HG03565 (cell line): ENCODE data around the gene KRTAP3-1.
"Not testable (repeated sequence)": the region's sequence is repeated elsewhere in the genome, so short reads cannot be mapped to it uniquely, and the experiment has no call there.

ENCODE experiments used
- ATAC-seq: cut with Tn5 transposase; IDR thresholded peaks from one replicate; pipeline ENCODE4 v1.9.1; 2021; ENCODE audit warnings: mild to moderate bottlenecking, moderate library complexity; ENCODE audit not compliant: unreplicated experiment

Gene KRTAP3-1

DNA sequence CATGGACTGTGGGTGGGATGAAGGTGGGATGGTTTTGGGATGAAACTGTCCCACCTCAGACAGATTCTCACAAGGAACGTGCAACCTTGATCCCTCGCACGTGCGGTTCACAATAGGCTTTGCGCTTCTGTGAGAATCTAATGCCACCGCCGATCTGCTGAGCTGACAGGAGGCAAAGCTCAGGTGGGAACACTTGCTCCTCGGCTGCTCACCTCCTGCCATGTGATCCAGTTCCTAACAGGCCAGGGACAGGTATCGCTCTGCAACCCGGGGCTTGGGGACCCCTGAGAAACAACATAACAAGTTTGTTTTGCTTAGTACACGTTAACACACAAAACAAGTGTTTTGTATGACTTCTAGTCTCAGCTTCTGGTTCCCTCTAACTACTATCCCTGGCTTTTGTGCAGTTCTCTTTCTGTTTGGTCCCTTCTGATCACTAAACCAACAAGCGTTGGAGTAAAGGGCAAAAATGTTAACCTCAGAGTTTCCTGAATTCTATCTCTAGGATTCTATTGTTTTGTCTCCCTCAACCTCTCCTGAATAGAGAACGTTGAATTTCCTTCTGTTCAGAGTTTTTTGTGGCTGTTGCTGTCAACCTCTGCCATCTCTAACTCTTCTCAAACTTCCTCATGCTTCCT, 7.8 kb upstream of the KRTAP3-1 start:
- no peak for ATAC-seq

DNA sequence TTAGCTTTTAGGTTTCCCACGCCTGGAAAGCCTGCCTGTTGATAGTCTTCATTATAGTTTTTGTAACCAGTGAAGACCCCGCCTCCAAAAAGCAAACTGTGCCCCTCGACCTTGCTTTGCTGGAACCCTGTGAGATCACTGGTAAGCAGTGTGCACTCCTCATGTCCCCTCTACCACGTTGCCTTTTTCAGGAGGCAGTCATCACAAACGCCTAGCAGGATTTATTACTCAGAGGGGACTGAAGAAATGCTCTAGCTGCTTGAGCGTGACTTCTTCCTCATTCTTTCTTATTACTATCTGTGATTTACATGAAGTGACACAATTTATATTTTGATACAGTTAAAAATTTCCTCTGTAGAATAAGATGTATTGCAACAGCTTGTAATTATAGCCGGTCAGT, 6.5 kb upstream of the KRTAP3-1 start:
- ATAC-seq = no peak

DNA sequence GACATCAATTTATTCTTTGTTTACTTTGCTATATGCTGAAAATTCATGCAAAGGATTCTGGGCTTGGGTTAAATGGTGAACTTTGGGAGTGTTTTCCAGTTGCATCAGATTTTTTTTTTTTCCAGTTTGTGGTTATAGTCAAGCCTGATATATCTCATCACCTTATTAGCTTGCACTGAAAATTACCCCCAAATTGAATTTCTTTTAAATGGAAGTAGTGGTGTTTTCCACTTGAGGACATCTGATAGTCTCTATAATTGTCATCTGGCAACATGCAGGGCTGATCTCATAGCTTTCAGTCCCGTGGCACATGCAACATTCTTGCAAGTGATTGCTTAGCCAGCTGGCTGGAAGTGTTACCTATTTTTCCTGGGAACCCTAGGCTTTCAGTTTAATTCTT, 4.7 kb upstream of the KRTAP3-1 start:
- no peak for ATAC-seq

DNA sequence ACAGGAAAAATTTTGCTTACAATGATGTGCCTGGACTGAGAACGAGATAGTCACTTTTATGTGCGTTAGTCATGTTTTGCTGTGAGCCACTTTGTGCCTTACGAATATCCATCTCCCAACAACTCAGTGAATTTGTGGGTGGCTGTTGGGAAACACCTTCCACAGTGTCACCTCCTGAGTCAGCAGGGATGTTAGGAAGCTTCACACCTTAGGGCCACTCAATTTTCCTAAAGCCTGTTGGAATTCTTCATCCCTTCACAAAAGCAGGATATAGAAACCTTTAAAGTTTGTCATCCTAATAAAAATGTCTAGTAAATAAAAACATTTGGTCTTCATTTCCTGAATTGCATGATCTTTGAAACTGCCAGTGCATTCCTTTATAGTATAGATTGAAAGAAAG, 4.3 kb upstream of the KRTAP3-1 start:
- no peak for ATAC-seq

DNA sequence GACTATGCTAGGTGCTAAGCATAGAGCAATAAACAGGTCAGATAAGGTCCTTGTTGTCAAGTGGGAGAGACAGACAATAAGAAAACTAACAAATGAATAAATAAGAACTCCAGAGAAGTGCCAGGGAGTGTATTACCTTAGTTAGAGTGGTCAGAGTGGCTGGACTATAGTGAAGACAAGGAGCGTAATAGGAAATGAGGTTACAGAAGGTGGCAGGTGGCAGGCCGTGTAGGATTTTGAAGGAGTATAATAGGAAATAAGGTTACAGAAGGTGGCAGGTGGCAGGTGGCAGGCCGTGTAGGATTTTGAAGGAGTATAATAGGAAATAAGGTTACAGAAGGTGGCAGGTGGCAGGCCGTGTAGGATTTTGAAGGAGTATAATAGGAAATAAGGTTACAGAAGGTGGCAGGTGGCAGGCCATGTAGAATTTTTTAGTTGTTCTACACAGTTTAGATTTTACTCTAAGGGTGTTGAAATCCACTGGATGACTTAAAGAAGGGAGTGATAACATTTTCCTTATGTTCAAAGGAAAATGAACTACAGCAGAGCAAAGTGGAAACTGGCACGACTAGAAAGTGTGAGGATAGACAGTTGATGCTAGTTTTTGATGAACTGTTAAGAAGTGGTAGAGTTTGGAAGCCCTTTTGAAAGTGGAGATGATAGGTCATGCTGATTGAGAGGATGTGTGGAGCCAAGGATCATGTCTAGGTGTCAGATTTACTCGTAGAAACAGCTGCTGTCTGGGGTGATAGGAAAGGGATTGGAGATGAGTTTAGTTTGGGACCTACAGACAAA, 3.6 kb upstream of the KRTAP3-1 start:
- no peak for ATAC-seq

DNA sequence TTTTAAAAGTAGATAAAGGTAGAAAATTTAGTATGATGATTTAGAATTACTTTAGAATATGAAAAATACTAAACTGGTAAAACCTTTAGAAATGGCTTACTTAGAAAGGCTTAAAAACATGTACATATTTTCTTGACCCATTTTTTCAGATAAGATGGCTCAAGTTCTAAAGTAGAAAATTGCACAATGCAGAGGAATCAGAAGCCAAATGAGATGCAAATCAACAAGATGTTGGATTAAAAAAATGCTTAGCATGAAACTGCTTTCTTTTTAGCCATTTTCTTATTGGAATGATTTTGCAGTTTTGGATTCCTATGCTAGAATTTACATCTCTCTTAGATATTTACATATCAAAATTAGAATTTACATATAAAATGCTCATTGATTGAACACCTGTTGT, 1.5 kb upstream of the KRTAP3-1 start:
- no peak for ATAC-seq

DNA sequence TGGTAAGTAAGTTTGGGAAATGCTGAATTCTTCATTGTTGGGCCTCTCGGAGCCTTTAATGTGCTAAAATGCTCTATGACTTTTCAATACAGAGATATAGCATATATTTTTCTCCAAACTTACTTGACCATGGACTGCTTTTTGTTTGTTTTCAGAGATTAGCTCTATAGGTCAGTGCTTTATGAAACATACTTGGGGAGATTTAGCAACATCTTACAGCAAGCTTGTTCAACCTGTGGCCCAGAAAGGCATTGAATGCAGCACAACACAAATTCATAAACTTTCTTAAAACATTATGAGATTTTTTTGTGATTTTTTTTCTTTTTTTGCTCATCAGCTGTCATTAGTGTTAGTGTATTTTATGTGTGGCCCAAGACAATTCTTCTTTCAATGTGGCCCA, 1.0 kb upstream of the KRTAP3-1 start:
- no peak for ATAC-seq

DNA sequence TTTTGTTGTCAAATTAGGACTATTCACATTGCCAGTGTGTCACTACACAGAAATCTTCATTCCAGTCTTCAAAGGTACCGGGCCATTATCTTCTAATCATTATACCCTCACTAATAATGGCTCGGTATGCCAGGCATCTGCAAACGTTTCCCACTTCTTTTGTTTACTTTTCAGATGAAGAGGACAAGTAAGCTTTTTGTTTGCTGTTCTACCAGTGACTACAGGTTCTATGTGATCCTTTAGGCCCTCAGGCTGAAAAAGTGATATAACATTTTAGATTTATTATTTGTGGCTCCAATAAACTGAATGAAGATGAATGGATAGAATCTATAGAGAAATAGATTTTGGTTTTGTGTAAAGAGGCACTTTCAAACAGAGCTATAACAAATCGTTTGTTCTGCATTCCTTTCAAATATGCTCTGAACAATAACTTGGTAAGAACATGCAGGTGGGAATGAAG, 403 bp upstream of the KRTAP3-1 start:
- no peak for ATAC-seq

DNA sequence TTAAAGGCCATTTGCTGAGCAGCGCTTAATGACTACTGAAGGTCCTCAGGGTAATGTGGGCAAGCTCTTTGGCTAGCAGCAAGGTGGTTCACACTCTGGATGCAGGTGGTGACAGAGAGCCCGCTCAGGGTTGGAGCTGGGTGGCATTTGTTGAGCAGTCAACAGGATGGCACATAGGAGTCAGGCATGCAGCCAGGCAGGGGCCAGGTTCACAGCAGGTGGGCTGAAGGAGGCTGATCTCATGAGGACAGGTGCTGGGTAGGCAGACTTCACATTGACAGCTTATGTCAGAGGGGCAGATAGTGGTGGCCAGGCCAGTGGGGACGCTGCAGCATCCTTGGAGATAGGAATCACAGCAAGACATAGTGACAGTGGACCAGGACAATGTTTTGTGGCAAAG, 4.5 kb downstream of the KRTAP3-1 start:
- no peak for ATAC-seq

DNA sequence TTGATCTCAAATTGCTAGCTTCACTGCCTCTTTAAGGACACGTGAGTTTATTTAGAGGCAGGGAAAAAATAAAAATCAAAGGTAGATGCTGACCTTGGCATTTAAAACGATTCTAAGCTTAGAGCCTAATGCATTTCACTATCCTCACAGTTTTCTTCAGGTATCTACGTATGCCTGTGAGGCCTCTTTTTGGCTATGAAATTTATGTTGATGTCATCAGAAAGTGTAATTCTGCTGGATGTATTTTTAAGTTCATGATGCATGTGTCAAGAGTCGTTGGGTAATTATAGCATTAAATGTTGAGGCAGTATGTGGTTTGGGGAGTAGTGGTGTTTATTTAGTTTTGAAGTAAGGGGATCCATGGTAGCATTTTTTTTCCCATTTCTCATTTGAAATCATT, 5.0 kb downstream of the KRTAP3-1 start:
- ATAC-seq = no peak

DNA sequence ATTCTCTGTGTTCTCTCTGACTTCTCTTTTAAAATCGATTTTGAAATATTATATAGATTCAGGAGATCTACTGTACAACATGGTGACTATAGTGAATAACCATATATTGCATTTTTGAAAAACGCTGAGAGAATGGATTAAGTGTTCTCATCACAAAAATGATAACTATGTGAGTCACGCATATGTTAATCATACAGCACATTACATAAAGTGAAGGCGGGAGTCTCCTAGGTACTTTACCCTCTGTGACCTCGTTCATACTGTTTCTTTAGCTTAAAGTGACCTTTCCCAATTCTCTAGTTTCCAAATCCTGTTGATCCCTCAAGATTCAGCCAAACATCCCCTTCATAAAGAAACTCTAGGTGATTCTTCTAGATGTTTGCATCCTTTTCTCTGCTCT, 6.1 kb downstream of the KRTAP3-1 start:
- ATAC-seq = no peak

DNA sequence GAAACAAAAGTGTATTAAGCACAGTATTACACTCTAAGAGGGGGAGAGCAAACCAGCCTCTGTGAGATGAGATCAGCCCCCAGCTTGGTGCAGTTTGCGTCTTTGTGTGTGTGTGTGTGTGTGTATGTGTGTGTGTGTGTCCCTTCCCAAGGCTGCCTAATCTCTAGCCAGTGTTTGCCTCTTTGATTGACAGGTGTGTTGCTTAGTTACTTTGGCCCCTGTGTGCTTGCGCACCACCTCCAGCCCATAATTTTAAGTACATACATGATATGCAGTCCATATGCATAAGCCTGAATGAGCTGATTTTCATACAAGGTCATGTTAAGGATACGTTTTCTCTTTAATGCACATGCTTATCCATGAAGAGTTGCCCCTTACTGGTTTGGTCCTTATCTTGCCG, 7.1 kb downstream of the KRTAP3-1 start:
- no peak for ATAC-seq

DNA sequence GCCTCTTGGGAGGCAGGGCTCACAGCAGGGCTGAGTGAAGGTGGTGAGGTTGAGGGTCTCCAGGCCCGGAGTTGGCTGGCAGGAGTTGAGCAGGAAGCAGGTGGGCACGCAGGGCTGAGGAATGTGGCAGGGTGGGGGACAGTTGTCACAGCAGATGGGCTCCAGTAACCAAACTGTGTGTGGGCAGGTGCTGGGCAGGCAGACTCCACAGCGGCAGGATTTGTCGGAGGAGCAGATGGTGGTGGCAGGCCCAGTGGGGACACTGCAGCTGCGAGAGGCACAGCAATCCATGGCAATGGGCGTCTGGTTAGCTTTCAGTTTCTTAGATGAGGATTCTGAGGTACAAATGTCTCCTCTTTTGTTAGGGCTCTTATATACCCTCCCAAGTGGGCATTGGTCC, 9.4 kb downstream of the KRTAP3-1 start, which contains the start of gene KRTAP3-2:
Gene KRTAP3-2 (minus strand): TSS at position 344 of the 400 bp plus-strand sequence. CDS start 53 bp downstream, at position 291.
- not testable (repeated sequence) for ATAC-seq

DNA sequence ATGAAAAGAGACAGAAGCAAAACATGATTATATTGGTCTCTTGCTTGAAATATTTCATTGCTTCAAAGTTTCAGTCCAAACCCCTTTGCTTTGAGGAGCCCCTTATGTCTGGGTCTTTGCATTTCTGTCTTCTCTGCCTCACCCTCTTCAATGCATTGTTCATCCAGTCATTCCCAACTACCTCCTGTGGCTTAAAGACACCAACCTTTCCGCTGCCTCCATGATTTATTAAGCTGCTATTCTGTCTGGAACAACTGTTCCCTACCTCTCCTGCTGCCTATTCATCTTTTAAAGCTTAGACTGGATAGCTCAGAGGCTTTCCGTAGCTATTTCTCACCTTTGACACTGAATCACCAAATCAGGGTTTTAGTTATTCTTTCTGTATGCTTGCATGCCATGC, 11.6 kb downstream of the KRTAP3-1 start:
- ATAC-seq = no peak

DNA sequence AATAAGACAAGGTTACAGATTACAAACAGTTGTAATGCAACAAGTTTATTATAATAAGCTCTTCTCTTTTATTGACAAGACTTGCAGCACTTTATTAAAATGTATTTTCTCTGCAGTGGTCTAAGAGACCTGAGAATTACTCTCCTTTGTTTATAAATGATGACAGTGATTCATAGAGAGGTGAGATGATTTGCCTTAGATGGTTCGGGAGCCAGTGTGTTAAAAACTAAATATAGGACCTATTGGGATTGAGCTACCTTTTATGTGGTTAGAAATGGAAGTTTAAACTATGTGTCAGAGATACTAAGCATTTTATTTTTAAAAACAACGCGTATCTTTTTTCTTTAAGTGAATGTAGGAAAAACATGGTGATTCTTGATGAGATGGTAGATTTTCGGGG, 12.1 kb downstream of the KRTAP3-1 start:
- no peak for ATAC-seq

DNA sequence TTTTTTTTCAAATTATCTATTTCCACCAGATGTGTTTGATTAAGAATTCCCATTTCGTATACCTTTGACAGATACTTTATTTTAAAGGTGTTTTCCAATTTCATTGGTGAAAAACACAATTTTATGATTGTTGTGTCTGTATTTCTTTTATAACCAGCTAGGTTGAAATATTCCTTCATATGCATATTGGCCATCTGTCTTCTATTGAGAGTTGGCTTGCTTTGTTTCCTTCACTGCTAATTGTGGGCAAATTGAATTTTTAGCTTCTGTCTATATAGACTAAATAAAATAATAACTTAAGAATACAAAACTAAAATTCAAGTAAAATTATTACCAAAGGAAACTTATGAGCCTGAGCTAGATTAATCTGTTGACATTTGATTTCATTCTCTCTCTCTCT, 13.8 kb downstream of the KRTAP3-1 start:
- no peak for ATAC-seq

DNA sequence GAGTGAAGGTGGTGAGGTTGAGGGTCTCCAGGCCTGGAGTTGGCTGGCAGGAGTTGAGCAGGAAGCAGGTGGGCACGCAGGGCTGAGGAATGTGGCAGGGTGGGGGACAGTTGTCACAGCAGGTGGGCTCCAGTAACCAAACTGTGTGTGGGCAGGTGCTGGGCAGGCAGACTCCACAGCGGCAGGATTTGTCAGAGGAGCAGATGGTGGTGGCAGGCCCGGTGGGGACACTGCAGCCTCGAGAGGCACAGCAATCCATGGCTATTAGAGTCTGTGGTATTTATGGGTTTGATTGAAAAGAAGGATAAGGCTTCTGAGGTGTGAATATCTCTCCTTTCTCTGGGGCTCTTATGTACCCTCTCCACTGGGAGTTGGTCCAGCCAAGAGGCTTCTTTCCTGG, 15.1 kb downstream of the KRTAP3-1 start, which contains the start of gene KRTAP3-3:
Gene KRTAP3-3 (minus strand): TSS at position 326 of the 400 bp plus-strand sequence. CDS start 67 bp downstream, at position 259.
- ATAC-seq = no peak

DNA sequence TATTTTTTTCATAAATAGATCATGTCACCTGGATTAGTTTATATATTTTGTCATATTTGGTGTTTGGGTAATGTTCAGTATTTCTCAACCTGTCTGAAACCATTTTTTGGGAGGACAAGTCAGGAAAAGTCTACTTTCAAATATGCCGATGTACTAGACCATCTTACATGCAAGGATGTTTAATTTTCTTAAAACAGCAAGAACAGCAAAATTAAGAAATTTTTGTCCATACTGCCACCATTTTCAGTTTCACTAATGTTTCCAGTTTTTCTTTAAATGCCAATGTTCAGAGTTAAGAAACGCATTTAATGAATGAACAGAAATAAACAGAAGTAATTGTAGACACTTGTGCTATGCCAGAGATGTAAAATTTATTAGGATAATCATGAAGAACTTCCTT, 15.8 kb downstream of the KRTAP3-1 start:
- ATAC-seq = no peak

DNA sequence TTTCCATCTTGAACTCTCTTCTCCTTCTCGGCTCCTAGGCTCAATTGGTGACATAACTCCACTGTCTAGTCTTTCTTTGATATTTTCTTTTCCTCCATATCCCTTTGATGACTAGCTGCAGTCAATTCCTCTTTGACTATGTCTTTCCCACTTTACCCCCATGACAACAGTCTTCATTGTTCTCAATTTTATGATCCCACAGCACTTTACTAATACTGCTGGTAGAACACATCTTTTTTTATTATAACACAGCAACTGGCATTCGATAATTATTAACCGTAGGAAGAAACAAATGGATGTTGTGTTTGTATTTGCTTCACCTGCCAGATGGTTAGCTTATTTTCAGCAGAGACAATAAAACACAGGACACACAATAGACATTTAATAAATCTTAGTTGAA, 16.3 kb downstream of the KRTAP3-1 start:
- ATAC-seq = no peak

DNA sequence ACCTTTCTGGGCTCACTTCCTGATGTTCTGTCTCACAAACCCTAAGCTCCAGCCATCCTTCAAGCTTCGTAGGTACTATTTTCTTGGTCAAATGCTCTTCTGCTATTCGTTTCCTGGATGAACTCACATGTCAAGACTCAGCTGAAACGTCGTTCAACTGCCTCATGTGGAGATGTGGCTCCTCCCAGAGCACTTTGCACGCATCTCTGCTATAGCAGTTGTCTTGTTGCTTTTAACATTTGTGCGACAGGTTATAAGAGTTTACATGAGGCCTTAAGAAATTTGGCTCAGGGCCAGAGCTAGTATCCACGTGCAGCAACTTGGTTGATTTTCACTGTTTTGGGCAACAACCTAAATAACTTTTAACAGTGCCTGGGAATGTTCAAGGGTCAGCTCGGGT, 22.0 kb downstream of the KRTAP3-1 start:
- no peak for ATAC-seq

DNA sequence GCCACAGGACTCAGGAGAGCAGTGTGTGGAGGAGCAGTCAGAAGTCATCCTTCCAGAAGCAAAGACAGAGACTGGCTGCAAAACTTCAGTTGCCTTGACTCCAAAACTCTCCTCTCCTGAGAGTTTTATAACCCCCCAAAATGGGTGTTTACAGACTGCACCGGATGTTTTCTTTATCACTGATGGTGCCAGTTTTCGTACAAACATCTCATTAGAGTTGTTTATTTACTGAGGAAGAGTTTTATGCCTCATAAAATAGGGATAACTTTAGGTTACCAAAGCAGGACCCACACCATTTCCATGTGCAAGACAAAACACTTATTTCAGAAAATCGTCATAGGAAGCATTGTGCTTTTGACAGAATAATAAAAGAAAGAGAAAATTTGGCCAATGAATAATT, 24.7 kb downstream of the KRTAP3-1 start, which contains the start of gene KRT40:
Gene KRT40 (minus strand): TSS at position 101 of the 400 bp plus-strand sequence. CDS start 53 bp downstream, at position 48.
- no peak for ATAC-seq

DNA sequence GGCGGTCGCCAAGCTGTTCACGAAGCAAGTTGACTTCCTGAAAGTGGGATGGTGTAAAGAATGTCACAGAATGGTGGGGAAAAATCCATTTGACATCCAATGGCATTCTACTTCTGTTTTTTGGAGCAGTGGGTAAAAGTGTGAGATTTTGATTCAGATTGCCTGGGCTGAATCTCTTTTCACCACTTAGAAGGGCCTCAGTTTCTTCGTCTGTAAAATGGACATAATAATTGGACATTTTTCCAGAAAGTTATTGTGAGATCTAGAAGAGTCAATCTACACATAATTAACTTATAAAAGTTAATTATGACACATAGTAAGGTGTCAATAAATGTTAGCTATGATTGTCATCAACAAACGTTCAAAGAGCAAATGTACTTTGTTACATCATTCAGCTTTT, 27.8 kb downstream of the KRTAP3-1 start:
- no peak for ATAC-seq
